ENCODE measurements around the gene PLA2G2D. TPM values are rescaled to one million over a fixed set of nuclear protein-coding genes. Genes with fewer than 3 reads are reported as not detected.

PLA2G2D gene
- total and polyA plus RNA-seq, 7 donors = 0.16 to 8.6 TPM; not detected in 5

GRCh38 chr1:20143318-20143717 lies 24.0 kb upstream of the PLA2G2D start:
- Histone ChIP-seq H3K27me3 (peaks cover 0 to under 1% (median 0%) of the 10 kb centered on the region in 3 donors), H3K36me3 (no peaks in the 10 kb centered on the region), H3K4me3 (no peak overlapping the region), H3K9me3 (no peaks in the 10 kb centered on the region), H3K4me1 (no peaks in the 10 kb centered on the region), H3K27ac (no peak overlapping the region)
- intact Hi-C loops (cut with DNase I) = no loop called here
- TF ChIP-seq CTCF (IDR thresholded peaks at IDR 0.05) (no peak), POLR2AphosphoS5 (IDR thresholded peaks at IDR 0.05) (no peak), POLR2A (IDR thresholded peaks at IDR 0.05) (no peak), EP300 (IDR thresholded peaks at IDR 0.05) (no peak)
- peak; percentile 40 for DNase-seq
- 91 to 95% methylated on average over 8 of the region's 8 CpGs for WGBS, 2 donors

- Histone ChIP-seq H3K27ac (no peak overlapping the region), H3K4me1 (no peaks in the 10 kb centered on the region), H3K27me3 (peaks cover 0 to 5% (median 0%) of the 10 kb centered on the region in 3 donors), H3K4me3 (no peak overlapping the region), H3K9me3 (no peaks in the 10 kb centered on the region), H3K36me3 (no peaks in the 10 kb centered on the region)
- WGBS, 2 donors = 85 to 86% methylated on average over 13 of the region's 13 CpGs
- intact Hi-C loops (cut with DNase I) = no loop called here
- TF ChIP-seq POLR2AphosphoS5 (IDR thresholded peaks at IDR 0.05) (no peak), EP300 (IDR thresholded peaks at IDR 0.05) (no peak), POLR2A (IDR thresholded peaks at IDR 0.05) (no peak), CTCF (IDR thresholded peaks at IDR 0.05) (no peak)
- peak; percentile 29 for DNase-seq
Measured at GRCh38 chr1:20142001-20142710, 22.8 kb upstream of the PLA2G2D start.

- Histone ChIP-seq H3K27me3 (peaks cover 0 to 5% (median 0%) of the 10 kb centered on the region in 3 donors), H3K4me1 (no peaks in the 10 kb centered on the region), H3K36me3 (no peaks in the 10 kb centered on the region), H3K9me3 (no peaks in the 10 kb centered on the region), H3K27ac (no peak overlapping the region), H3K4me3 (no peak overlapping the region)
- WGBS, 2 donors = 89 to 92% methylated on average over 7 of the region's 7 CpGs
- peak; percentile 45 for DNase-seq
- no peak for TF ChIP-seq CTCF (IDR thresholded peaks at IDR 0.05)
- no peak for TF ChIP-seq POLR2A (IDR thresholded peaks at IDR 0.05)
- TF ChIP-seq EP300 (IDR thresholded peaks at IDR 0.05) = no peak
- no peak for TF ChIP-seq POLR2AphosphoS5 (IDR thresholded peaks at IDR 0.05)
- intact Hi-C loops (cut with DNase I) = no loop called here
Measured at GRCh38 chr1:20141466-20141865, 22.1 kb upstream of the PLA2G2D start.

- intact Hi-C loops (cut with DNase I) = no loop called here
- WGBS, 2 donors = 91% methylated on average over 9 of the region's 9 CpGs
- H3K9me3 ChIP-seq = no peaks in the 10 kb centered on the region
- no peak overlapping the region for H3K4me3 ChIP-seq
- no peaks in the 10 kb centered on the region for H3K4me1 ChIP-seq
- peaks cover 0 to 8% (median 0%) of the 10 kb centered on the region in 3 donors for H3K27me3 ChIP-seq
- peak; percentile 6 for DNase-seq
- no peaks in the 10 kb centered on the region for H3K36me3 ChIP-seq
- H3K27ac ChIP-seq = no peak overlapping the region
- TF ChIP-seq EP300 (IDR thresholded peaks at IDR 0.05) (no peak), POLR2A (IDR thresholded peaks at IDR 0.05) (no peak), POLR2AphosphoS5 (IDR thresholded peaks at IDR 0.05) (no peak), CTCF (IDR thresholded peaks at IDR 0.05) (no peak)
Measured at GRCh38 chr1:20141001-20141400, 21.7 kb upstream of the PLA2G2D start.
